Stimulated activated CD4-positive, alpha-beta T cell treated with anti-CD3 and anti-CD28 coated beads, TNF-alpha, amount 100 ng/mL, for 24 hours (primary cell): Measurements from ENCODE around the gene OLFM3.

ENCODE experiments used
- DNase-seq, 3 experiments: peaks; one replicate each; pipeline ENCODE4 v3.0.0-alpha.2; 2020; ENCODE audit warnings: low read depth in 3 of 3

Gene OLFM3

DNA sequence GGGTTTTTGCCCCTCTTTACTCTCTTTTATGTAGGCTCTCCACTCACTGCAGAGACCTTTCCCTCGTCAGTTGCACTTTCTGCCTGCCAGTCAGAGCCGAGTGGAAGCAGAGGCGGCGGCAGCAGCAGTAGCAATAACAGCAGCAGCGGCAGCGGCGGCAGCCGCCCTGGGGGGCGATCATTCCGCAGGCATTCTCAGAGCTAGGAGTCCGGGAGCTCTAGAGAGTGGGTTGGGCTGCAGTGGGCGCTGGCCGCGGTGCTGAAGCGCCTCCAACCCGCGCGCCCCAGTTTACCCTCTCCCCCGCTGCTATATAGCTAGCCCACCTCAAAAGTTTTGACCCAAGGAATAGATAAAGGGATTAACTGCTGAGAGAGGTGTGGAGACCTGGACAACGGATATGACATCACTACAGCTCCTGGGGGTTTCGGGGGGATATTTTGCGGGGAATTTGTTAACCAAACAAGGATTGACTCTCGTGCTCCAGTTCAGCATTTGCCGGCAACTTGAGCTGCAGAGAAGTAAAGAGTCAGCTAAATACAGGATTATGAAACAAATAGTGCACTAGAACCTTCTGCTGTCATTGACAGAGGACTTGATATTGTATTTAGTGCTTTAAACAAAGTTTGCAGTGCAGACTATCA is at the start of gene OLFM3:
OLFM3 (minus strand) TSS at position 102 of the 641 bp plus-strand sequence.
- no peak for DNase-seq

GRCh38 chr1:102045752-102046151 is 49.0 kb upstream of the OLFM3 start:
- DNase-seq, result no peak

DNA sequence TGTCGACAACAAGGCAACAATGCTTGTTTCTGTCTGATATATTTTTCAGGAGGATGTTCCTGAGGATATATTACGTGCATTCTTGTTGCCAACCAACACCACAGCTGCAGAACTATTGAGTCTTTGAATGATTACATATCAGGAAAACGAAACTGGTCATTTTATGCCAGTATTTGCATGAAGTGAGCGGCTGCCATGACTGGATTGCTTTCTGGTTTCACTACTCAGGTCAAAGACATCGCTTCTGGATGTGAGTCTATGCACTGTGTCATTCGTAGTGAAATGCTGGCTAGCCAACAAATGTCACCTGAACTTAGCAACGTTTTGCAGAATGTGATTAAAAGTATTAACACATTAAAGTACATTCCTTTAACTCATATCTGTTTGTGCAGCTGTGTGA is 35.8 kb upstream of the OLFM3 start:
- DNase-seq, result no peak

GRCh38 chr1:102019530-102019929 is 22.8 kb upstream of the OLFM3 start:
- no peak for DNase-seq

- DNase-seq, result no peak
Observed at GRCh38 chr1:102015728-102016127, 19.0 kb upstream of the OLFM3 start.

DNA sequence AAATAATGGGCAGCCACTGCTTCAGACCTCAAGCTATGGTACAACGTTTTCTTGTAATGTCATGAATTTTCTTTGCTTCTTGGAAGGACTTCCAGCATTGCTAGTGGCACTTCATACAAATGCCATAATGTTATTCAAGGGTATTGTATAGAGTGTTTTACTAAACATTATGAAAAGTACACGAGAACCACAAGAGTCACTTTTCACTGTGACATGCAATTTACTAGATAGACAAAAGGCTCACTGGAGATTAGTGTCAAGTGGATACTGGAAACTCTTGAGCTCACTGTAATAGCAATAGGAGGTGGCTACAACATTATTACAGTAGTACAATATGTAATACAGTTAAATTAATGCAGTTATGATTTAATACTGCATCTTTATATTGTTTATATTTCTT is 5.3 kb upstream of the OLFM3 start:
- no peak for DNase-seq

DNA sequence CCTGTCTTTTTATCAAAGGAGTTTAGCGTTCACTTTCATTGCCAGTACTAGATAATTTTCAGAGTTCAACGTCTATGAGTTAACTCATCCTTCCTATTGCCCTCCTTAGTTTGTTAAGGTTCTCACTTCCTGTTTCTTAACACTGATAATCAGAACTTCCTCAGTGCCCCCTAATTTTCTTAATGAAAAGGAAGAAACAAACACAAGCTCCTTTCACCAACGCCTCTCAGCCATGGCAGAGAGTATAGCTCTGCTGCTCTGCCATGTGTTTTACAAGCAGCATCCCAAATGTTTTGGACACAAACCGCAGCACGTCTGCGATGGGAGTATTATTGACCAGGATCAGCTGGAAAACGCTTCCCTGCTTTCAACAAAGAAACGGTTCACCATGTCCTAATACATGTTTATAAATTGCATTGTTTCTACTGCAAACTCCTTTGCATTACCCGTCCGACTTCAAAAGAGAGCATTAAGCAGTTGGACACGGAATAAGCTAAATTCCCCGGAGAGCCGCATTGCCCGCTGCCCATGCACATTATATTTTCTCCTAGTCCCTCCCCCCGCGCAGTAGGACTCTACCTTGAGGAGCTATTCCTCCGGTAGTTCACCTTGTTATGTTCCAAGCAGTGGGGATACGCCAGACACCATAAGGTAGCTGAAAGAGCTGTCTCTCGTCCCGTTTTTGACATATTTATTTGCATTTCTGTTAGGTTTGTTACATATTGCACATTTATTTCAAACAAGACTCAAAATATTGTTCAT is 561 bp downstream of the OLFM3 start:
- DNase-seq, result no peak

DNA sequence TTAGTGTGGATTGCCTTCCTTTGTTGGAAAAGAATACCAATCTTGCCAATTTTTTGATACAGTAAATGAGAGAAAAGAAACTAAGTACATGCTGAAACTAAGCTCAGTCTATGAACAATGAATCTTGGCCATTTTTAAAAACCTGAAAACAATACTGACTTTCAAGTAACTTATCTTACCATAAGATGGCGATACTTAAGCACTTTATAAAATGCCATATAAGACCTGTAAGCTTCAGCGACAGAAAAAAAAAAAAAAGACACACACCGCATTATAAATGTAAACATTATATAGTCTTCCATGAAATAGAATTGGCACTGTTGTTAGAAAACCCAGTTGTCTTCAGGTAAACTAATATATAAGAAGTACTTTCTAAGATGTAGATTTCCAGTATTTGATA is 3.0 kb downstream of the OLFM3 start:
- DNase-seq, result no peak

- no peak for DNase-seq
Observed at GRCh38 chr1:101992821-101993575, 3.7 kb downstream of the OLFM3 start.

- DNase-seq, result no peak
Observed at GRCh38 chr1:101980974-101981373, 15.8 kb downstream of the OLFM3 start.

DNA sequence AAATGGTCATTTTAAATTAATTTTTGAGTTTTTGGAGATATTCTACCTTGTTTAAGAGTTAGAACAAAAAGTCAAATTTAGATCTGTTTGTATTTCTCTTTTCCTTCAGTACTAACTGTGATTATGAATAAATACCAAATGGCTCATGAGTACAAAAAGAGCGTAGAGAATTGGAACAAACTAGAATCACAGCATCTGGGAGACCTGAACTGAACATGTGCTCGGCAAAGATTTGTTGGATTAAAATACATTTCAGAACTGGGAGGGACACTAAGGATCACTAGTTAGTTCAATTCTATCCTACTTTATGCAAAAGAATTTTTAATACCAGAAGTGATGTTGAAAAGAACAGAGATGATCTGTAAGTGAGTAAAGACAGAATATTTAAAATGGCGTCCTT is 19.5 kb downstream of the OLFM3 start:
- no peak for DNase-seq

DNA sequence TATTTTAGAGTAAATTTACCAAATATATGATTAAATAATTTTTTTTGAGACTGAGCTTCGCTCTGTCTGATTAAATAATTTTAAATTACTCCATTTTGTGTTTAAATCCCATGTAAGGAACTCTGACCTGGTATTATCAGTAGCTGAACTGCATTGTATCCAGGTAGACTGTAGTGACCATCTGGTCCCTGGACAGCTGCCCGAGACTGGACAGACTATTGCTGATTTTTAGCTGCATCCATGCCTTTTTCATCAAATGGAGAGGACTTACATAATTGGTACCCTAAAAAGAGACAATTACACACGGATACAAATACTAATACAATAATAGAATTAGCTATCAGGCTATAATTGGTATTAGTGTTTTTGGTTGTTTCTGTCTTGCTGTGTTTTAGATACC is 20.6 kb downstream of the OLFM3 start:
- no peak for DNase-seq

GRCh38 chr1:101975371-101975770 is 21.4 kb downstream of the OLFM3 start:
- DNase-seq, result no peak

GRCh38 chr1:101974599-101975274 is 22.0 kb downstream of the OLFM3 start:
- DNase-seq, result no peak

DNA sequence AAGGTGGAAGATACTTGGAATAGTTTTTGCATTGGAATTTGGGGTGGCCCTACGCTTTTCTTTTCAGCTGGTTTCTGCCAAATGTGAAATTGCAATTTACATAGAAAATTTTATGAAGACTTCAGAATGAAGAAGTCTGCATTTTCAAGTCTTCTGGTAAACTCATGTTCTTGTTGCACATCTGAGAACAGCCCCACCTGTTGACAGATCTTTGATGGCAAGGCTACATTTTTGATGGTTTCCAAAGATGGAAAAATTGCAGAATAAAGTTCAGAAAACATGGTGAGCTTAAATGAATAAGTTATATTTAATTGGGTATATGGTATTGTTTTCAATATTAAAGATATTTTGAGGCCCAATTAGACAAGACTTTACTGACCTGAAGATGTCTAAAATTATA is 25.4 kb downstream of the OLFM3 start:
- no peak for DNase-seq

DNA sequence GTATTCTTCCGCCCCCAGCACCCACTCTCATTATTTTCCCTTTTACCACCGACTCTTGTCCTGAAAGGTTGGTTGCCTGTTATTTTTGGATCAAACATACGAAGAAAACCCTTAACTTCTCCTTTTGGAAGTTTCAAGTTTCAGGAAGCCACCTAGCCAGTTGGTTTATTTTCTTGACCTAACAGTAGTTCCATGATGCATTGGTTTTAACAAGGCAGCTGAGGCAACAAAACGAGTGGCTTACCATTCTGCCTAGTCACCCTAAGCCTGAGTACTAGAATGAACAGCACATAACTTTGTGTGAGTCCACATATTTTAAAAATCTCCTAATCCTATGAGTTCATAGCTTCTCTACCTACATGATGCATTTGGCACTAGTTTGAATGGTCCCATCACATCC is 28.9 kb downstream of the OLFM3 start:
- no peak for DNase-seq

DNA sequence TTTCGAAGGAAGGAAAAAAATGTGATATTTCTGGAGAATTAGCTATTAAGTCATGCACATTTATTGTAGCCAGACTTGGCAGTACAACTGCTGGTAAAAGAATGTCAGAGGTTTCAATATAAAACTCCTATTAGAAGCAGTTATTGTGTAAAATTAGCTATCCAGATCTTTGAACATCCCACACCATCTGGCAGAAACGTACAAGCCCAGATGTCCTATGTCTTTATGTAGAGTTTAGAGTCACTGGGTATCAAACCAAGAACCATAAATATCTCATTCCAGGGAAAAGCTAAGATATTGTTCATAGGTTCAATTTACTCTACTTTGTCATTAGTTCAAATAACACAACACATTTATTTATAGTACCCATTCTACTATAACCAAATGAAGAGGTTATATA is 31.4 kb downstream of the OLFM3 start:
- DNase-seq, result no peak

DNA sequence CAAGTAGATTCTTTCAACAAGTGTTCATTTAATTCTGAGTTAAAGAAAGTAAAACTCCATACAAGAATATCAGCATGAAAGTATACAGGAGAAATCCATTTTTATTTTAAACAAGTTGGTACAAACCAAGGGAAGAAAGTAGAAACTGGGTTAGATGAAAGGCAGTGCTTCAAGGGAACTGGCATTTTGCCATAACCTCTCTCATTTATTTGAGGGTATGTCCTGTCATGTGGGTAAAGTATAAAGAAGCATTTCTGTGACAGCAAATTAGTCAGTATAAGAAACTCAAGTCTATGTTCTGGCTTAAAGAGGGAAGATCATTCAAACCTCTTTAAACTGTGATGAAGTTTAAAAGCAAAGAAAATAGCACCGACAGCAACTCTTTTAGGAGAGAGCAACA is 32.0 kb downstream of the OLFM3 start:
- no peak for DNase-seq

DNA sequence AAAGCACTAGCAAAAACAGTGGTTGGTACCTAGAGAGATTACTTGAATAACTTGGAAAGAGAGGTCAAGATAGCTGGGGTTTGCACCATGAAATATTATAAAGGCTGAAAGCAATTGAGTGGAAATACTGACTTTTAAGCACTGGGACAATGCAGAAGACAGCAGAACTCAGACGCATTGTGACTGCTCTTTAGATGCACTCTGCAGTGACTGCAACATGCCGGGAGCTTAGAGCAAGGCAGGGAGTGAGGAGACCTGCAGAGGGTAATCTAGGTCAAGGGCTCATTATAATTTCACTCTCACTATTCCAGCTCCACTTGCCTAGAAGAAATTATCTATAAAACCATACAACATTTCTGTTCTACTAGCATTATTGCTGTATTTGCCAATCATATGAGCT is 36.6 kb downstream of the OLFM3 start:
- DNase-seq, result no peak

- no peak for DNase-seq
Observed at GRCh38 chr1:101959456-101959855, 37.3 kb downstream of the OLFM3 start.

DNA sequence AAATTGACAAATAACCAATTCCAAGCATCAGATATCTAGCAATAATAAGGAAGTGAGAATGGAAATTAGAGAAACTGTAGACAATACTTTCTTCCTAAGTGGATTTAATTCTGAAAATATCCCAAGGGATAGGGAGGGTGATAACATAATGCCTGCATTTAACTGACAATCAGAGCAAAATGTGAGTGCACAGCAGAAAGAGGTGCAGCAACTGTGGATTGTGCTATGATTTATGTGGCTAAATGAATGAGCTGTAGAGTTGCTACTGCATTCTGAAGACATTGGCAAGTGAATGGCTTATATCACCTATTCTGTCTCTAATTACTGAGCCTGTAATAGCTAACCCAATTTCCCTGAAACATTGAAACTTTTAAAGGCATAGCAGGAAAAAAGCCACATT is 39.0 kb downstream of the OLFM3 start:
- DNase-seq, result no peak

- DNase-seq, result no peak
Observed at GRCh38 chr1:101953623-101954022, 43.1 kb downstream of the OLFM3 start.
